GM12878 (cell line): ENCODE results near the gene MAP3K5. TPM values are rescaled to one million over a fixed set of nuclear protein-coding genes. Genes with fewer than 3 reads are reported as not detected.

Experiments
- ATAC-seq: fragments of 200-7000 bp; cut with Tn5 transposase; 3 replicates; pipeline ENCODE4 v1.9.1; 2020; ENCODE audit warnings: mild to moderate bottlenecking, moderate library complexity
- BruUV-seq: library from RNA; stranded (reverse); fragments of 400-500 nt; replicated peaks from 2 replicates; lab custom pipeline; 2021; lab: Mats Ljungman, UMichigan
- CTCF ChIA-PET: fragments of 300-600 bp; sonication (Branson Sonifier 250); formaldehyde crosslinking; extraction: SDS; loops from one replicate; lab custom pipeline; 2021; ENCODE audit warnings: inconsistent platforms; lab: Yijun Ruan, JAX
- POLR2A ChIA-PET: fragments of 350-600 bp; formaldehyde crosslinking; extraction: SDS; loops from one replicate; lab custom pipeline; 2021; ENCODE audit warnings: inconsistent platforms; lab: Charles Lee
- RAD21 ChIA-PET: fragments of 300-600 bp; sonication (Branson Sonifier 250); formaldehyde crosslinking; loops from one replicate; lab custom pipeline; 2023; ENCODE audit warnings: antibody characterized with exemption; ENCODE audit not compliant: unreplicated experiment; lab: Charles Lee
- SMC1A ChIA-PET: fragments of 300-600 bp; sonication (Branson Sonifier 250); formaldehyde crosslinking; loops from one replicate; lab custom pipeline; 2023; ENCODE audit not compliant: unreplicated experiment, uncharacterized antibody; lab: Charles Lee
- DNase-seq: peaks from one replicate; pipeline ENCODE4 v3.0.0-alpha.2; 2011; ENCODE audit warnings: low read depth, low spot score
- FAIRE-seq: peaks from 3 replicates; lab custom pipeline; 2011; peaks lifted over from hg19 to GRCh38; lab: Jason Lieb, UNC
- H2AFZ ChIP-seq: 2 replicates; pipeline ENCODE4 v1.6.0; 2011; ENCODE audit warnings: low read depth, low read length, control low read depth; ENCODE audit not compliant: control insufficient read depth
- H3K27ac ChIP-seq: 2 replicates; pipeline ENCODE4 v1.5.1; 2011; ENCODE audit warnings: control low read depth; ENCODE audit not compliant: control insufficient read depth, insufficient read depth
- H3K27me3 ChIP-seq, 2 experiments: replicated peaks in 1 of 2; 2 replicates each; pipeline versions ENCODE4 v1.6.0 to v1.6.1; 2011; ENCODE audit warnings: low read length in 1 of 2; ENCODE audit not compliant: control insufficient read depth in 2 of 2, insufficient read depth in 2 of 2
- H3K36me3 ChIP-seq, 2 experiments: 2 replicates each; pipeline ENCODE4 v1.5.1; 2011; ENCODE audit warnings: low read length in 1 of 2; ENCODE audit not compliant: control insufficient read depth in 2 of 2, insufficient read depth in 2 of 2
- H3K4me1 ChIP-seq: 2 replicates; pipeline ENCODE4 v1.6.1; 2011; ENCODE audit warnings: mild to moderate bottlenecking, low read length, moderate library complexity, mixed read lengths; ENCODE audit not compliant: control insufficient read depth, insufficient read depth
- H3K4me2 ChIP-seq: 2 replicates; pipeline ENCODE4 v1.6.0; 2011; ENCODE audit warnings: control low read depth; ENCODE audit not compliant: control insufficient read depth, insufficient read depth
- H3K4me3 ChIP-seq: fragments of 200-600 bp; sonication (generic); 2 replicates; pipeline ENCODE4 v1.5.1; 2016
- H3K79me2 ChIP-seq: 2 replicates; pipeline ENCODE4 v1.6.0; 2011; ENCODE audit warnings: low read length; ENCODE audit not compliant: control insufficient read depth, insufficient read depth
- H3K9ac ChIP-seq: 2 replicates; pipeline ENCODE4 v1.8.0; 2011; ENCODE audit warnings: low read length, control low read depth, mixed read lengths; ENCODE audit not compliant: control insufficient read depth, insufficient read depth
- H3K9me3 ChIP-seq: replicated peaks from 3 replicates; pipeline ENCODE4 v1.5.1; 2011; ENCODE audit warnings: mild to moderate bottlenecking, low read length; ENCODE audit not compliant: control insufficient read depth, insufficient read depth
- H4K20me1 ChIP-seq: 2 replicates; pipeline ENCODE4 v1.6.0; 2011; ENCODE audit not compliant: control insufficient read depth, insufficient read depth
- BMI1 ChIP-seq: fragments of 450-650 bp; IDR thresholded peaks from 2 replicates; pipeline ENCODE4 v1.6.1; 2016; ENCODE audit warnings: mild to moderate bottlenecking, moderate library complexity, borderline replicate concordance
- FOS ChIP-seq: IDR thresholded peaks from 3 replicates; pipeline ENCODE4 v1.6.1; 2011; ENCODE audit warnings: borderline replicate concordance; ENCODE audit not compliant: insufficient read length; ENCODE audit errors: extremely low read depth
- JUNB ChIP-seq: IDR thresholded peaks from 2 replicates; pipeline ENCODE4 v1.6.1; 2016; ENCODE audit warnings: antibody characterized with exemption, mild to moderate bottlenecking
- MEF2B ChIP-seq: fragments of 450-650 bp; IDR thresholded peaks from 2 replicates; pipeline ENCODE4 v1.6.1; 2018; ENCODE audit warnings: mild to moderate bottlenecking, moderate library complexity; ENCODE audit not compliant: partially characterized antibody, poor library complexity, severe bottlenecking
- MTA2 ChIP-seq: fragments of 450-650 bp; IDR thresholded peaks from 2 replicates; pipeline ENCODE4 v1.6.1; 2016; ENCODE audit warnings: low read depth, mild to moderate bottlenecking, moderate library complexity
- NFIC ChIP-seq: IDR thresholded peaks from 2 replicates; pipeline ENCODE4 v1.6.1; 2012; ENCODE audit warnings: low read depth, mild to moderate bottlenecking, inconsistent platforms, low read length, moderate library complexity
- NFXL1 ChIP-seq: fragments of 450-650 bp; IDR thresholded peaks from 2 replicates; pipeline ENCODE4 v1.6.1; 2017; ENCODE audit warnings: antibody characterized with exemption, mild to moderate bottlenecking, borderline replicate concordance
- RB1 ChIP-seq: fragments of 450-650 bp; formaldehyde crosslinking; IDR thresholded peaks from 2 replicates; pipeline ENCODE4 v1.6.1; 2017; ENCODE audit warnings: mild to moderate bottlenecking, borderline replicate concordance
- RBBP5 ChIP-seq: fragments of 200-600 bp; sonication (generic); conservative IDR thresholded peaks from 2 replicates; pipeline ENCODE4 v1.6.1; 2016
- SIN3A ChIP-seq: IDR thresholded peaks from 2 replicates; pipeline ENCODE4 v1.6.1; 2012; ENCODE audit warnings: low read depth, low read length, improper control_type of control experiment
- ZBED1 ChIP-seq: IDR thresholded peaks from 2 replicates; pipeline ENCODE4 v1.6.1; 2016; ENCODE audit warnings: borderline replicate concordance
- WGBS: methylation state at CpG from one replicate; pipeline ENCODE4 v1.1.6; 2016; ENCODE audit warnings: low lambda C conversion rate; ENCODE audit not compliant: insufficient replicate concordance, insufficient coverage; ENCODE audit errors: missing lambda C conversion rate; 5-methylcytosine and 5-hydroxymethylcytosine counted together
- in situ Hi-C: fragments of 300-500 bp; cut with MboI; formaldehyde crosslinking; loops from 9 replicates; pipeline ENCODE4 v1.14.3; 2018; ENCODE audit warnings: mixed read lengths
- intact Hi-C: fragments of 100-400 bp; cut with micrococcal nuclease; formaldehyde crosslinking; loops from one replicate; pipeline ENCODE4 v1.14.2; 2022; ENCODE audit not compliant: unreplicated experiment
- polyA plus RNA-seq, 11 experiments: library from polyadenylated mRNA; depleted of rRNA in 4 of 11; unstranded in 6 of 11; stranded (reverse) in 5 of 11; fragments of >200 nt; fragmentation: Nextera tagmentation in 4 of 11; fragmentation: Illumina TruSeq in 1 of 11; extraction: Ambion mirVana in 4 of 11; extraction: Trizol in 1 of 11; gene quantifications; 1 replicate in 1 of 11; 2 replicates in 10 of 11; pipeline versions ENCODE4 v1.2.1 to v1.2.3, GENCODE V29; 2011 to 2016; ENCODE audit warnings: inconsistent platforms in 2 of 11, missing spikeins in 2 of 11, low read depth in 1 of 11
- total RNA-seq, 4 experiments: library from RNA; depleted of rRNA in 3 of 4; stranded (reverse); fragments of >200 nt in 3 of 4; fragmentation: Illumina TruSeq in 1 of 4; extraction: Trizol in 1 of 4; gene quantifications; 2 replicates each; pipeline versions ENCODE4 v1.2.1 to v1.2.3, GENCODE V29; 2013 to 2021
- TF ChIP-seq, protein P1 (sequence below): fragments of 450-650 bp; IDR thresholded peaks from 2 replicates; pipeline ENCODE4 v1.6.1; 2014; ENCODE audit warnings: mild to moderate bottlenecking
- TF ChIP-seq, protein P2 (sequence below): fragments of 450-650 bp; IDR thresholded peaks from 2 replicates; pipeline ENCODE4 v1.6.1; 2017; ENCODE audit warnings: mild to moderate bottlenecking
- TF ChIP-seq, protein P3 (sequence below), 3 experiments: IDR thresholded peaks in 2 of 3; conservative IDR thresholded peaks in 1 of 3; 2 replicates each; pipeline ENCODE4 v1.5.1; 2011; ENCODE audit warnings: low read depth in 3 of 3, low read length in 3 of 3, mild to moderate bottlenecking in 3 of 3, control low read depth in 2 of 3, moderate library complexity in 2 of 3, inconsistent platforms in 1 of 3, mixed read lengths in 1 of 3; ENCODE audit not compliant: control insufficient read depth in 2 of 3, insufficient read depth in 1 of 3; ENCODE audit errors: extremely low read depth in 1 of 3

Gene MAP3K5
- total and polyA plus RNA-seq, 10 of the 15 experiments (the other 5 are each of a cell fraction or from before 2014, with no cell fraction given): 5.4 to 34.3 (median 26.4) TPM

DNA sequence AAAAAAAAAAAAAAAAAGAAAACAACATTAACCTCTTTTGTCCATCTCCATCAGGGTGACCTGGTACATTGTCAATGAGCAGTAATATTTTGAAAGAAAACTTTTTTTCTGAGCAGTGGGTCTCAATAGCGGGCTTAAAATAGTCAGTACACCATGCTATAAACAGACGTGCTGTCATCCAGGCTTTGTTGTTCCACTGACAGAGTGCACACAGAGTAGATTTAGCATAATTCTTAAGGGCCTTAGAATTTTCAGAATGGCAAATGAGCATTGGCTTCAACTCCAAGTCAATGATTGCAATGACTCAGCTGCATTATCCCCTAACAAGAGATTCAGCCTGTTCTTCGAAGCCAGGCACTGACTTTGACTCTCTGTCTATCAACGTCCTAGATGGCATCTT is 277.7 kb downstream of the MAP3K5 start:
- ChIA-PET SMC1A (no interaction called here), POLR2A (no interaction called here), CTCF (no interaction called here), RAD21 (no interaction called here)
- 0 out of 4 replicates have a peak, but pooled peaks cover 0 to 1% of the 10 kb centered on the region in 2 experiments for H3K27me3 ChIP-seq
- no peak for DNase-seq
- no peak for ATAC-seq
- no peaks in the 10 kb centered on the region for H3K9me3 ChIP-seq
- BruUV-seq: no TSS peak
- H4K20me1 ChIP-seq: no peaks in the 10 kb centered on the region
- FAIRE-seq: no peak
- H2AFZ ChIP-seq: no peak overlapping the region
- H3K27ac ChIP-seq: no peak overlapping the region
- no peak overlapping the region for H3K4me2 ChIP-seq
- WGBS: 37% methylated on average over 4 of the region's 4 CpGs
- TF ChIP-seq NFIC: no peak
- no peak for TF ChIP-seq NFXL1
- TF ChIP-seq BMI1: no peak
- no peak for TF ChIP-seq FOS
- TF ChIP-seq RB1: no peak
- no peak for TF ChIP-seq ZBED1
- TF ChIP-seq RBBP5: no peak
- TF ChIP-seq, protein P1, sequence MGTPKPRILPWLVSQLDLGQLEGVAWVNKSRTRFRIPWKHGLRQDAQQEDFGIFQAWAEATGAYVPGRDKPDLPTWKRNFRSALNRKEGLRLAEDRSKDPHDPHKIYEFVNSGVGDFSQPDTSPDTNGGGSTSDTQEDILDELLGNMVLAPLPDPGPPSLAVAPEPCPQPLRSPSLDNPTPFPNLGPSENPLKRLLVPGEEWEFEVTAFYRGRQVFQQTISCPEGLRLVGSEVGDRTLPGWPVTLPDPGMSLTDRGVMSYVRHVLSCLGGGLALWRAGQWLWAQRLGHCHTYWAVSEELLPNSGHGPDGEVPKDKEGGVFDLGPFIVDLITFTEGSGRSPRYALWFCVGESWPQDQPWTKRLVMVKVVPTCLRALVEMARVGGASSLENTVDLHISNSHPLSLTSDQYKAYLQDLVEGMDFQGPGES: no peak
- no peak for TF ChIP-seq SIN3A
- no peak for TF ChIP-seq MTA2
- TF ChIP-seq, protein P2, sequence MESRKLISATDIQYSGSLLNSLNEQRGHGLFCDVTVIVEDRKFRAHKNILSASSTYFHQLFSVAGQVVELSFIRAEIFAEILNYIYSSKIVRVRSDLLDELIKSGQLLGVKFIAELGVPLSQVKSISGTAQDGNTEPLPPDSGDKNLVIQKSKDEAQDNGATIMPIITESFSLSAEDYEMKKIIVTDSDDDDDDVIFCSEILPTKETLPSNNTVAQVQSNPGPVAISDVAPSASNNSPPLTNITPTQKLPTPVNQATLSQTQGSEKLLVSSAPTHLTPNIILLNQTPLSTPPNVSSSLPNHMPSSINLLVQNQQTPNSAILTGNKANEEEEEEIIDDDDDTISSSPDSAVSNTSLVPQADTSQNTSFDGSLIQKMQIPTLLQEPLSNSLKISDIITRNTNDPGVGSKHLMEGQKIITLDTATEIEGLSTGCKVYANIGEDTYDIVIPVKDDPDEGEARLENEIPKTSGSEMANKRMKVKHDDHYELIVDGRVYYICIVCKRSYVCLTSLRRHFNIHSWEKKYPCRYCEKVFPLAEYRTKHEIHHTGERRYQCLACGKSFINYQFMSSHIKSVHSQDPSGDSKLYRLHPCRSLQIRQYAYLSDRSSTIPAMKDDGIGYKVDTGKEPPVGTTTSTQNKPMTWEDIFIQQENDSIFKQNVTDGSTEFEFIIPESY: no peak
- TF ChIP-seq, protein P3, sequence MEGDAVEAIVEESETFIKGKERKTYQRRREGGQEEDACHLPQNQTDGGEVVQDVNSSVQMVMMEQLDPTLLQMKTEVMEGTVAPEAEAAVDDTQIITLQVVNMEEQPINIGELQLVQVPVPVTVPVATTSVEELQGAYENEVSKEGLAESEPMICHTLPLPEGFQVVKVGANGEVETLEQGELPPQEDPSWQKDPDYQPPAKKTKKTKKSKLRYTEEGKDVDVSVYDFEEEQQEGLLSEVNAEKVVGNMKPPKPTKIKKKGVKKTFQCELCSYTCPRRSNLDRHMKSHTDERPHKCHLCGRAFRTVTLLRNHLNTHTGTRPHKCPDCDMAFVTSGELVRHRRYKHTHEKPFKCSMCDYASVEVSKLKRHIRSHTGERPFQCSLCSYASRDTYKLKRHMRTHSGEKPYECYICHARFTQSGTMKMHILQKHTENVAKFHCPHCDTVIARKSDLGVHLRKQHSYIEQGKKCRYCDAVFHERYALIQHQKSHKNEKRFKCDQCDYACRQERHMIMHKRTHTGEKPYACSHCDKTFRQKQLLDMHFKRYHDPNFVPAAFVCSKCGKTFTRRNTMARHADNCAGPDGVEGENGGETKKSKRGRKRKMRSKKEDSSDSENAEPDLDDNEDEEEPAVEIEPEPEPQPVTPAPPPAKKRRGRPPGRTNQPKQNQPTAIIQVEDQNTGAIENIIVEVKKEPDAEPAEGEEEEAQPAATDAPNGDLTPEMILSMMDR (IDR thresholded peaks at IDR 0.05 in 2 of 3, conservative IDR thresholded peaks at IDR 0.05 in 1 of 3; ENCODE audit: control insufficient read depth in 2 of 3, extremely low read depth in 1 of 3, insufficient read depth in 1 of 3, low read depth in 3 of 3, low read length in 3 of 3): no peak
- no peak for TF ChIP-seq JUNB
- no peak for TF ChIP-seq MEF2B
- in situ Hi-C loops: no loop called here
- H3K79me2 ChIP-seq: no peaks in the 10 kb centered on the region
- no peaks in the 10 kb centered on the region for H3K36me3 ChIP-seq
- no peak overlapping the region for H3K4me3 ChIP-seq
- H3K4me1 ChIP-seq: no peaks in the 10 kb centered on the region
- no peak overlapping the region for H3K9ac ChIP-seq
- intact Hi-C loops: no loop called here
